ENCODE results near the gene KIF4B. TPM values are rescaled to one million over a fixed set of nuclear protein-coding genes. Genes with fewer than 3 reads are reported as not detected.
A peak's percentile ranks its signal among the peaks of the same experiment; 100 is the strongest.

KIF4B gene
- total and polyA plus RNA-seq, 2 of the 13 experiments (the other 11 are each of a cell fraction or from before 2014, with no cell fraction given), result 0.04 TPM; not detected in 1

DNA sequence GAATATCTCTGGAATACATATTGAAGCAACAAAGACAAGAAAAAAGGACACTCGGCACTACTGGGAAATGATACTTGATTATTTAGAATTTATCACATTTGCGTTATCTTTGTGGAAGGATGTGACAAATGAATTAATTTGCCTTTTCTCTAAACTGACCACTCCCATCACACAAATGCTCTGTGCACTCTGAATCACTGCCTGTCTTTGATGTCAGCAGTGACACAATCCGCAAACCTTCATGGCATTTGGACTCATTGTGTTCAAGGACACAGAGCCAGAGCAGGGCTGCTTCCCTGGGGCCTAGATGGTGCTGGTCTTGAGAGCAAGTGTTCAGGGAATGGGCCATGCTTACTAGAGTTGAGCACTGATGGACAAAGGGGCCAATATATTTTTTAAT lies 4.9 kb upstream of the KIF4B start (continued):
- TF ChIP-seq, protein P1, sequence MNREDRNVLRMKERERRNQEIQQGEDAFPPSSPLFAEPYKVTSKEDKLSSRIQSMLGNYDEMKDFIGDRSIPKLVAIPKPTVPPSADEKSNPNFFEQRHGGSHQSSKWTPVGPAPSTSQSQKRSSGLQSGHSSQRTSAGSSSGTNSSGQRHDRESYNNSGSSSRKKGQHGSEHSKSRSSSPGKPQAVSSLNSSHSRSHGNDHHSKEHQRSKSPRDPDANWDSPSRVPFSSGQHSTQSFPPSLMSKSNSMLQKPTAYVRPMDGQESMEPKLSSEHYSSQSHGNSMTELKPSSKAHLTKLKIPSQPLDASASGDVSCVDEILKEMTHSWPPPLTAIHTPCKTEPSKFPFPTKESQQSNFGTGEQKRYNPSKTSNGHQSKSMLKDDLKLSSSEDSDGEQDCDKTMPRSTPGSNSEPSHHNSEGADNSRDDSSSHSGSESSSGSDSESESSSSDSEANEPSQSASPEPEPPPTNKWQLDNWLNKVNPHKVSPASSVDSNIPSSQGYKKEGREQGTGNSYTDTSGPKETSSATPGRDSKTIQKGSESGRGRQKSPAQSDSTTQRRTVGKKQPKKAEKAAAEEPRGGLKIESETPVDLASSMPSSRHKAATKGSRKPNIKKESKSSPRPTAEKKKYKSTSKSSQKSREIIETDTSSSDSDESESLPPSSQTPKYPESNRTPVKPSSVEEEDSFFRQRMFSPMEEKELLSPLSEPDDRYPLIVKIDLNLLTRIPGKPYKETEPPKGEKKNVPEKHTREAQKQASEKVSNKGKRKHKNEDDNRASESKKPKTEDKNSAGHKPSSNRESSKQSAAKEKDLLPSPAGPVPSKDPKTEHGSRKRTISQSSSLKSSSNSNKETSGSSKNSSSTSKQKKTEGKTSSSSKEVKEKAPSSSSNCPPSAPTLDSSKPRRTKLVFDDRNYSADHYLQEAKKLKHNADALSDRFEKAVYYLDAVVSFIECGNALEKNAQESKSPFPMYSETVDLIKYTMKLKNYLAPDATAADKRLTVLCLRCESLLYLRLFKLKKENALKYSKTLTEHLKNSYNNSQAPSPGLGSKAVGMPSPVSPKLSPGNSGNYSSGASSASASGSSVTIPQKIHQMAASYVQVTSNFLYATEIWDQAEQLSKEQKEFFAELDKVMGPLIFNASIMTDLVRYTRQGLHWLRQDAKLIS (CRISPR knock-in tag; IDR thresholded peaks at IDR 0.05), result no peak
- TF ChIP-seq MTF2 (CRISPR knock-in tag; IDR thresholded peaks at IDR 0.05; ENCODE audit: borderline replicate concordance) (no peak), SP1 (IDR thresholded peaks at IDR 0.05) (no peak), SP1 (CRISPR knock-in tag; IDR thresholded peaks at IDR 0.05) (no peak), MIXL1 (CRISPR knock-in tag; IDR thresholded peaks at IDR 0.05) (peak; percentile 72; the same call in 1 of the 2 replicates), ZNF749 (CRISPR knock-in tag; IDR thresholded peaks at IDR 0.05; ENCODE audit: borderline replicate concordance) (no peak), PHF5A (CRISPR knock-in tag; IDR thresholded peaks at IDR 0.05; ENCODE audit: low read depth, unreplicated experiment) (no peak), ZNF7 (CRISPR knock-in tag; IDR thresholded peaks at IDR 0.05) (no peak), ZFP62 (CRISPR knock-in tag; IDR thresholded peaks at IDR 0.05) (no peak), SKI (IDR thresholded peaks at IDR 0.05; ENCODE audit: partially characterized antibody) (no peak), CENPT (CRISPR knock-in tag; IDR thresholded peaks at IDR 0.05; ENCODE audit: low read depth) (no peak), RARA (CRISPR knock-in tag; IDR thresholded peaks at IDR 0.05) (peak; percentile 71), FOXA3 (CRISPR knock-in tag; IDR thresholded peaks at IDR 0.05) (peak; percentile 76), CCAR2 (optimal IDR thresholded peaks at IDR 0.05; ENCODE audit: low read depth, low read length) (no peak), ZNF136 (CRISPR knock-in tag; IDR thresholded peaks at IDR 0.05; ENCODE audit: low read depth) (no peak), POLR2AphosphoS2 (IDR thresholded peaks at IDR 0.05; ENCODE audit: low read depth, low read length) (no peak), PAX8 (CRISPR knock-in tag; IDR thresholded peaks at IDR 0.05; ENCODE audit: borderline replicate concordance) (no peak), ZNF317 (CRISPR knock-in tag; IDR thresholded peaks at IDR 0.05) (0 out of 2 replicates have a peak, but pooled peaks have one; percentile 41), ZNF674 (CRISPR knock-in tag; IDR thresholded peaks at IDR 0.05; ENCODE audit: low read depth) (no peak)
- TF ChIP-seq, protein P2, sequence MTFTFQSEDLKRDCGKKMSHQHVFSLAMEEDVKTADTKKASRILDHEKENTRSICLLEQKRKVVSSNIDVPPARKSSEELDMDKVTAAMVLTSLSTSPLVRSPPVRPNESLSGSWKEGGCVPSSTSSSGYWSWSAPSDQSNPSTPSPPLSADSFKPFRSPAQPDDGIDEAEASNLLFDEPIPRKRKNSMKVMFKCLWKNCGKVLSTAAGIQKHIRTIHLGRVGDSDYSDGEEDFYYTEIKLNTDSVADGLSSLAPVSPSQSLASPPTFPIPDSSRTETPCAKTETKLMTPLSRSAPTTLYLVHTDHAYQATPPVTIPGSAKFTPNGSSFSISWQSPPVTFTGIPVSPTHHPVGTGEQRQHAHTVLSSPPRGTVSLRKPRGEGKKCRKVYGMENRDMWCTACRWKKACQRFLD (CRISPR knock-in tag; IDR thresholded peaks at IDR 0.05; ENCODE audit: borderline replicate concordance), result no peak
- TF ChIP-seq, protein P3, sequence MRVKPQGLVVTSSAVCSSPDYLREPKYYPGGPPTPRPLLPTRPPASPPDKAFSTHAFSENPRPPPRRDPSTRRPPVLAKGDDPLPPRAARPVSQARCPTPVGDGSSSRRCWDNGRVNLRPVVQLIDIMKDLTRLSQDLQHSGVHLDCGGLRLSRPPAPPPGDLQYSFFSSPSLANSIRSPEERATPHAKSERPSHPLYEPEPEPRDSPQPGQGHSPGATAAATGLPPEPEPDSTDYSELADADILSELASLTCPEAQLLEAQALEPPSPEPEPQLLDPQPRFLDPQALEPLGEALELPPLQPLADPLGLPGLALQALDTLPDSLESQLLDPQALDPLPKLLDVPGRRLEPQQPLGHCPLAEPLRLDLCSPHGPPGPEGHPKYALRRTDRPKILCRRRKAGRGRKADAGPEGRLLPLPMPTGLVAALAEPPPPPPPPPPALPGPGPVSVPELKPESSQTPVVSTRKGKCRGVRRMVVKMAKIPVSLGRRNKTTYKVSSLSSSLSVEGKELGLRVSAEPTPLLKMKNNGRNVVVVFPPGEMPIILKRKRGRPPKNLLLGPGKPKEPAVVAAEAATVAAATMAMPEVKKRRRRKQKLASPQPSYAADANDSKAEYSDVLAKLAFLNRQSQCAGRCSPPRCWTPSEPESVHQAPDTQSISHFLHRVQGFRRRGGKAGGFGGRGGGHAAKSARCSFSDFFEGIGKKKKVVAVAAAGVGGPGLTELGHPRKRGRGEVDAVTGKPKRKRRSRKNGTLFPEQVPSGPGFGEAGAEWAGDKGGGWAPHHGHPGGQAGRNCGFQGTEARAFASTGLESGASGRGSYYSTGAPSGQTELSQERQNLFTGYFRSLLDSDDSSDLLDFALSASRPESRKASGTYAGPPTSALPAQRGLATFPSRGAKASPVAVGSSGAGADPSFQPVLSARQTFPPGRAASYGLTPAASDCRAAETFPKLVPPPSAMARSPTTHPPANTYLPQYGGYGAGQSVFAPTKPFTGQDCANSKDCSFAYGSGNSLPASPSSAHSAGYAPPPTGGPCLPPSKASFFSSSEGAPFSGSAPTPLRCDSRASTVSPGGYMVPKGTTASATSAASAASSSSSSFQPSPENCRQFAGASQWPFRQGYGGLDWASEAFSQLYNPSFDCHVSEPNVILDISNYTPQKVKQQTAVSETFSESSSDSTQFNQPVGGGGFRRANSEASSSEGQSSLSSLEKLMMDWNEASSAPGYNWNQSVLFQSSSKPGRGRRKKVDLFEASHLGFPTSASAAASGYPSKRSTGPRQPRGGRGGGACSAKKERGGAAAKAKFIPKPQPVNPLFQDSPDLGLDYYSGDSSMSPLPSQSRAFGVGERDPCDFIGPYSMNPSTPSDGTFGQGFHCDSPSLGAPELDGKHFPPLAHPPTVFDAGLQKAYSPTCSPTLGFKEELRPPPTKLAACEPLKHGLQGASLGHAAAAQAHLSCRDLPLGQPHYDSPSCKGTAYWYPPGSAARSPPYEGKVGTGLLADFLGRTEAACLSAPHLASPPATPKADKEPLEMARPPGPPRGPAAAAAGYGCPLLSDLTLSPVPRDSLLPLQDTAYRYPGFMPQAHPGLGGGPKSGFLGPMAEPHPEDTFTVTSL (CRISPR knock-in tag; IDR thresholded peaks at IDR 0.05; ENCODE audit: borderline replicate concordance), result peak; percentile 93

Measured in HepG2 (cell line).